Breast epithelium (tissue), 3 donors: ENCODE measurements around the gene ZNF441.
"Not testable (repeated sequence)": the region's sequence is repeated elsewhere in the genome, so short reads cannot be mapped to it uniquely, and the experiment has no call there.

Experiments used
- POLR2A ChIP-seq: fragments of 450-650 bp; IDR thresholded peaks from one replicate; pipeline ENCODE4 v1.6.1; 2016; ENCODE audit warnings: antibody characterized with exemption, mild to moderate bottlenecking, moderate library complexity
- TF ChIP-seq, protein P1 (sequence below), 3 donors: fragments of 450-650 bp; IDR thresholded peaks; one replicate each; pipeline ENCODE4 v1.5.1; 2016 to 2017; ENCODE audit warnings: antibody characterized with exemption in 3 of 3, mild to moderate bottlenecking in 3 of 3, moderate library complexity in 3 of 3

DNA sequence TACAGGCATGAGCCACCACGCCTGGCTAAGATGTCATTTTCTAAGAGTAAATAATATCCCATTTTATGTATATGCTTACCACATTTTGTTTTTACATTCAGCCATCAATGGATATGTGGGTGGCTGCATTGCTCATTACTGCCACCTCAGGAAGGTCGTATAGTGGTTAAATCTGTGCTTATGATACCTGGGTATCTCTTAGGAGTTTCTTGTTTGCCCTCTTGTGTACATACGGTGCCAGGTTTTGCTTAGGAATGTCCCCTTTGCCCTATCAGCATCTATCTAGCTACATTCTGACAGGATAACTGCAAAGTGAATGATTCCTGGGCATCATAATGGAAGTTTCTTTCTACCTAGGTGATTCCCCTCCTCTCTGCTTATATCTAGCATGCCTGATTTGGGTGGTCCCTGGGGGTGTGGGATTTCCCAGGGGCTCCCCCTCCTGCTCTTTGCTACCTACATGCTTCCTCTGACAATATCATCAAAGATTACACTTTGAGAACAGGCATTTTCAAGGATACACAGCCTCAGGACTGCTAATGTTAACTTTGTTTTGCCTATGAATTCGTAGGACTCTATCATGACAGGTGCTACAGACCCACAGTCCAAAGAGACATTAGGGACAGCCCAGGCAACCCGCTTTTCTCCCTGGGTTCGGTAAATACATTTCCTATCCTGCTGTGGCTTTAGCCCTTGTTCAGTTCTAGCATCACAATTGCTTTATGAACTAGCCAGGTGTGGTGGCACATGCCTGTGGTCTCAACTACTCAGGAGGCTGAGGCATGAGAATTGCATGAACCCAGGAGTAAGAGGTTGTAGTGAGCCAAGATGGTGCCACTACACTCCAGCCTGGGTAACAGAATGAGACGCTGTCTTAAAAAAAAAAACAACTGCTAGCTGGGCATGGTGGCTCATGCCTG, 62.4 kb downstream of the ZNF441 start:
- TF ChIP-seq, protein P1, sequence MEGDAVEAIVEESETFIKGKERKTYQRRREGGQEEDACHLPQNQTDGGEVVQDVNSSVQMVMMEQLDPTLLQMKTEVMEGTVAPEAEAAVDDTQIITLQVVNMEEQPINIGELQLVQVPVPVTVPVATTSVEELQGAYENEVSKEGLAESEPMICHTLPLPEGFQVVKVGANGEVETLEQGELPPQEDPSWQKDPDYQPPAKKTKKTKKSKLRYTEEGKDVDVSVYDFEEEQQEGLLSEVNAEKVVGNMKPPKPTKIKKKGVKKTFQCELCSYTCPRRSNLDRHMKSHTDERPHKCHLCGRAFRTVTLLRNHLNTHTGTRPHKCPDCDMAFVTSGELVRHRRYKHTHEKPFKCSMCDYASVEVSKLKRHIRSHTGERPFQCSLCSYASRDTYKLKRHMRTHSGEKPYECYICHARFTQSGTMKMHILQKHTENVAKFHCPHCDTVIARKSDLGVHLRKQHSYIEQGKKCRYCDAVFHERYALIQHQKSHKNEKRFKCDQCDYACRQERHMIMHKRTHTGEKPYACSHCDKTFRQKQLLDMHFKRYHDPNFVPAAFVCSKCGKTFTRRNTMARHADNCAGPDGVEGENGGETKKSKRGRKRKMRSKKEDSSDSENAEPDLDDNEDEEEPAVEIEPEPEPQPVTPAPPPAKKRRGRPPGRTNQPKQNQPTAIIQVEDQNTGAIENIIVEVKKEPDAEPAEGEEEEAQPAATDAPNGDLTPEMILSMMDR (IDR thresholded peaks at IDR 0.05): not testable (repeated sequence)
- not testable (repeated sequence) for TF ChIP-seq POLR2A
